HG03139 (cell line): ENCODE measurements around the gene IGF1.
"Not testable (repeated sequence)": the region's sequence is repeated elsewhere in the genome, so short reads cannot be mapped to it uniquely, and the experiment has no call there.

ENCODE experiments used
- ATAC-seq: cut with Tn5 transposase; IDR thresholded peaks from one replicate; pipeline ENCODE4 v1.9.1; 2021; ENCODE audit not compliant: unreplicated experiment

IGF1 gene

GRCh38 chr12:102462795-102463465 lies 17.4 kb downstream of the IGF1 start:
- no peak for ATAC-seq

GRCh38 chr12:102462386-102462785 lies 18.0 kb downstream of the IGF1 start:
- ATAC-seq = no peak

DNA sequence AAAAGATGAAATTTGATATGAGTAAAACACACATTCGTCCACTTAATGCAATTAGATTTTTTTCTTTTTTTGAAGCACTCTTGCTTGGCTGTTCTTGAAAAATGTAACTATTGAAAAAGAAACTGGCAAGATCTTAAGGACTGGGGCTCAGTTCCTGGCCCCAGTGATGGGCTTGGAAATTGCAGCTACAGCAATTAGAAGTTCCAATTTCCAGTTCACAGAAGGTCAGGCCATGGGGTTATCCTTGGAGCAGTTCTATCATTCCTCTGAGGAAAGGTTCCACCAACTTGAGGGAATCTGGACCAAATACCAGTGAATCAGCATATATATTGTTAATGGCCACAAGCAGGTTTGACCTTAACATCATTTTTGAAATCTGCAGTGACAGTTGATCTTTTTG lies 18.9 kb downstream of the IGF1 start:
- no peak for ATAC-seq

DNA sequence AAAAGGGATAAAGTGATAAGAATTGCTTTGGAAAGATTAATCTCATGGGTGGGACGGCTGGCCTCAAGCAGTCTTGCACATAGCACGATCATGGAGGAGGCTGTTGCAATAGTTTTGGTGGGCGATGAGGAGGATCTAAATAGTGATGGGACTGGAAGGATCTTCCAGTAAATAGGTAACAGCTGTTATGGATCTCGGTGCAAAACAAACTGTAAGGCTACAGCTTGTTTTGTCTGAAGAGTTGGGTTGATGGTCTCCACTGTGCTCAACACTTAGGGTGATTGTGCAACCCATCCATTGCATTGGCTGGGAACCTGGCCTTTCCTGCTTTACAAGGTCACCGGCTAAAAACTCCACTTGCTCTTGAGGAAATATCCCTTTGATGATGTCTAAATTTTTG lies 21.0 kb downstream of the IGF1 start:
- no peak for ATAC-seq

- ATAC-seq = no peak
Observed at GRCh38 chr12:102454808-102455760, 25.3 kb downstream of the IGF1 start.

DNA sequence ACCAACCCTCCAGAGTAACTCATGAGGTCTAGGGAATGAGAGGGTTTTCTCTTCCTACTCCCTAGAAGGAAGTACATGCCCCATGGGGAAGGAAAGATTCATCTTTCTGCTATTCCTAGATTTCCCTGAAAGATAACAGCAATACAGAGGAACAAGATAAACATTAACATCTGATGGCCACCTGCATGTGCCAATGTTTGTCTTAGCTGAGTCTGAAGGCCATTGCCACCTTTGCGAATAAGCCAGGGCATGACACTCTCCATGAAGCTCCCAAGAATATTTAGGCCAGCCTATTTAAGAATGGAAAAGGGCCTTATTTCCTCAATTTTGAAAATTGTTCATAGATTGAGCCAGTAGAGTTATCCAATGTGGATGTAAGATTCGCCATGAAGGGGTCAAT lies 26.0 kb downstream of the IGF1 start:
- no peak for ATAC-seq

DNA sequence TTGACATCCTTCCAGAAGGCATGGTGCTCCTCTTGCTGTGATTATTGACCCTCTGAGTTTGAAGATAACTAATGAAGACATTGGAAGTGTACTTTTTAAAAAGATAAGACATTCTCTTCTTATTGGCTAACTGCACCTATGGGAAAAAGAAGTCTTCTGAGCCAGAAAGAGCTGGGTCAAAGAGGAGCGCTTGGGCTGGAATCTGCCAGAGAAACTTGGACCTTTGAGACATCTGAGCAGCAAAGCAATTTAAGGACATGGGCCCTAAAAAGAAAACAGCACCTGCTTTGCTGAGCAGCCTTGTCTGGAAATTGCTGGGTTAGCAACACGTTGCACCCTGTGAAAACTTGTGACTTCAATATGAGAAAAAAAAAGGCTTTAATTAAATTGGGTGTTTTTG lies 27.8 kb downstream of the IGF1 start:
- ATAC-seq = no peak

DNA sequence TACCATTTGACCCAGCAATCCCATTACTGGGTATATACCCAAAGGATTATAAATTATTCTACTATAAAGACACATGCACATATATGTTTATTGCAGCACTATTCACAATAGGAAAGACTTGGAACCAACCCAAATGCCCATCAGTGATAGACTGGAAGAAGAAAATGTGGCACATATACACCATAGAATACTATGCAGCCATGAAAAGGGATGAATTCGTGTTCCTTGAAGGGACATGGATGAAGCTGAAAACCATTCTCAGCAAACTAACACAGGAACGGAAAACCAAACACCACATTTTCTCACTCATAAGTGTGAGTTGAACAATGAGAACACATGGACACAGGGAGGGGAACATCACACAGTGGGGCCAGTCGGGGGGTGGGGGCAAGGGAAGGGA lies 31.3 kb downstream of the IGF1 start:
- not testable (repeated sequence) for ATAC-seq

GRCh38 chr12:102447426-102447825 lies 32.9 kb downstream of the IGF1 start:
- not testable (repeated sequence) for ATAC-seq

DNA sequence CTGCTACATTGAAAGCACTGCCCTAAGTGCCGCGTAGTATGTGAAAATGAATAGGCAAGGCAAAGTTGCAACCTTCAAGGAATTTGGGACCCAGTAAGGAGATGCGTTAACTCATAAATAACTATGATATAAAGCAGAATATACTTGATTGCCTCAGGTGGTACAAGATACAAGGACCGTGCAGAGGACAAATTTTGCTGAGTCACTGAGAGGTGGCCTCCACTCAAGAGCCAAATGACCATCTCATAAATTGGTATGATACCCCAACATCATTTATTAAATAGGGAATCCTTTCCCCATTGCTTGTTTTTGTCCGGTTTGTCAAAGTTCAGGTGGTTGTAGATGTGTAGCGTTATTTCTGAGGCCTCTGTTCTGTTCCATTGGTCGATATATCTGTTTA lies 35.7 kb downstream of the IGF1 start:
- ATAC-seq = no peak

GRCh38 chr12:102444093-102444492 lies 36.3 kb downstream of the IGF1 start:
- ATAC-seq = no peak

- ATAC-seq = no peak
Observed at GRCh38 chr12:102441077-102441596, 39.2 kb downstream of the IGF1 start.

GRCh38 chr12:102439426-102440405 lies 40.6 kb downstream of the IGF1 start:
- no peak for ATAC-seq

DNA sequence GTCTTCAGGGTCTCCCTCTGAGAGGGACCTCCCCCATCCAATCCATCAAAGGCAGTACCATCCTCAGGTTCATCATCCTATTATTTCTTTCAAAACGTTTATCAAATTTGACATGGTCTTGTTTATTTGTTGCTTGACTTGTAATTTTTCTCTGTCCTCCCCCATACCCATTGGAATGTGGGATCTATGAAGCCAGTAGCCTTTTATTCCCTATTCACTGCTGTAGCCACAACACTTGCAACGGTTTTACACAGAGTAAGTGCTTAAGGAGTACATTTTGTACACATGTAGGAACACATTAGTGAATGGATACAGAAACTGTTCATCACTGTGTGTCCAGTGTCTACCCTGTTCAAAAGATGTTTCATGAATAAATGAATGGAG lies 41.5 kb downstream of the IGF1 start:
- ATAC-seq = no peak

DNA sequence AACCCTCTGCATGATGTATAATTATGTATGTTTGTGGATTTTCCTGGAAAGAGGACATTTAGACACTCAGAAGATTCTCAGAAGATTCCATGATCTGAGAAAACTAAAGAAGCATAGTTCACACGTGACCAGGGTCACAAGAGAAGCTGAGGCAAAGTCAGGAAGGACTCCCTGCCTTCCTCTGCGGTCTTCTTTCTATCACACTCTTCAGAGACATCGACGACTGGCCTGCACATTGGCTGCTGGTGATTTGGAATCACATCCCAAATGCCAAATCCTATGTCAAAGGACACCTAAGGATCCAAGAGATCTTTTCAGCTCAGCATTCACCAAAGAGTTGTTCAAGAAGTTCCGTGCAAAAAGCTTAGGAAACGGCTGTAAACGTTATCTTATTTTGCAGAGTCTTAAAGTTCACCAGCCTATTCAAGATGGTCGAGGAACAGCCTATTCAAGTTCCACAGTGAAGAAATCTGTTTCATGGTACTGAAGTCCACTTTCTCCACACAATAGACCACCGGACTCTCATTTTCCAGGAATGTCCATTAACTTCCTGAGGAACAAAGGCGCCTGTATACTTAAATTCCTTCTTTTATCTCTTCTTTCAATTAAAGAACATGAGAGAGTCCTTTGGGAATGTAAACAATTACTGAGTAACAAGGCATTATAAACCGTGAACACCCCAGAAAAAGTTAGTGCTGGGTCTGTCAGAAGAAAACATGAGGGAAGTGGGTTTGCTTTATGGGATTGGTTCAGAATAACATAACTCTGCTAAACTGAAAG lies 42.1 kb downstream of the IGF1 start:
- no peak for ATAC-seq

GRCh38 chr12:102437511-102437910 lies 42.9 kb downstream of the IGF1 start:
- no peak for ATAC-seq

DNA sequence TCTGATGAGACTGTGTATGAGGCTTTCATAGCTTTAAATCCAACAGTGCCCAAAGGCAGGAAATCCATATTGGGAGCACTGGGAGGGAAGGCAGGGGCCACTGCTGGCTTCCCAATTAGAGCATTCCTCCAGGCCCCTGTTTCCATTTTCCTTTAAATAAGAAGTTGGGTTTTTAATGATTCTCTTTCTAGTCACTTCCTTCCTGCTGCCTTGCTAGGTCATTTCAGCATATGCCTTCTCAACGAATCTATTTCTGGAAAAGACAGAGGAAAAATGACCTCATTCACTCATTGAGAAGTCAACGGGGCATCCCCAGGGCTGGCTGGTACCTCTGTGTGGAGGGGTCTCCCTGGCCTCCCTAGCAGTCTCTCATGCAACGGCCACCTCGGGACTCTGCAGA lies 43.5 kb downstream of the IGF1 start:
- ATAC-seq = no peak

GRCh38 chr12:102435827-102436436 lies 44.4 kb downstream of the IGF1 start:
- no peak for ATAC-seq

DNA sequence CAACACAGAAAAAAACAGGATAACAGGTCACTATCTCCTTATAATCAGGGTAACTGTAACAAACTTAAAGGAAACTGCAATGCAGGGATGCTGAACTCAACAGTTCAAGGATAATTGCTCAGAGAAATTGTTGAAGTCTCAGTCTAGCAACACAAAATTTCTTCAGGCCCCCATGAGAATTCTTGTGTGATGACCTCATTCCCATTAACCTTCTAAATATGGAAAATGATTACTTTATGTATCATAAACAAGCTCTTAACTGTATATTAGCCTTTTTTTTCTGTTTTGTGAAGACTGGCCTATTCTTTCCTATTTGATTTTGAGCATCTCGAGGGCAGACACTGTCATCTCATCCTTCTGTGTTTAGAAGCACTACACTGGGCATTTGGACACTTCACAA lies 47.1 kb downstream of the IGF1 start:
- no peak for ATAC-seq

DNA sequence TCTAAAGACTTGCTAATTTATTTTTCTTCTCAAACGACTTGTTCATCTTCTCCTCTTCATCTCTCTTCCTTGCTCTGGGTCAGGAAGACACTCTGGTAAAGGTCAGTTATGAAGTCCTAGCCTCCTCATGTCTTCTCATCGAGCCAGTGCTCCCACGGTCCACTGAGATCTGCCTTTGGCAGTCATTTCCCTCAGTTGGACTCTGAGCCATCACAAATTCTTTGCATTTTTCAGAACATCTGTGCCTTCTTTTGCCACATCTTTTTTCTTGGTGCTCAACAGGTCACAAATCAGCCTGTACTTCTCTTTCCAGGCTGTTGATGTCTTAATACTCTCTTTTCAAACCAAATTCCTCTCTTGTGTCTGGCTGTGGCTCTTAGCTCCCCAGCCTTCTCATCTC lies 49.7 kb downstream of the IGF1 start:
- ATAC-seq = no peak
